WTC11 (cell line): ENCODE measurements around the gene MINDY4B. TPM values are rescaled to one million over a fixed set of nuclear protein-coding genes. Genes with fewer than 3 reads are reported as not detected.

Source experiments
- ATAC-seq: fragments of 200-7000 bp; cut with Tn5 transposase; 2 replicates; pipeline ENCODE4 v1.10.0; 2021; ENCODE audit warnings: mild to moderate bottlenecking, moderate library complexity
- CTCF ChIA-PET: fragments of 300-600 bp; sonication (Branson Sonifier 250); formaldehyde crosslinking; loops from one replicate; lab custom pipeline; 2021; ENCODE audit warnings: antibody characterized with exemption; lab: Charles Lee
- POLR2A ChIA-PET: fragments of 350-600 bp; sonication (Branson Sonifier 250); formaldehyde crosslinking; loops from one replicate; lab custom pipeline; 2021; ENCODE audit warnings: antibody characterized with exemption; lab: Charles Lee
- DNase-seq: peaks from one replicate; pipeline ENCODE4 v3.0.0; 2021; ENCODE audit warnings: low spot score
- H3K27ac Mint-ChIP-seq: 2 replicates; pipeline ENCODE4 v1.8.0; 2021; ENCODE audit warnings: mixed read lengths
- H3K27me3 Mint-ChIP-seq: 2 replicates; pipeline ENCODE4 v1.8.0; 2021; ENCODE audit warnings: low read depth, mild to moderate bottlenecking, moderate library complexity, mixed read lengths
- H3K36me3 Mint-ChIP-seq: 2 replicates; pipeline ENCODE4 v1.8.0; 2021; ENCODE audit warnings: mixed read lengths
- H3K4me1 Mint-ChIP-seq: 2 replicates; pipeline ENCODE4 v1.8.0; 2022; ENCODE audit warnings: mixed read lengths
- H3K4me3 Mint-ChIP-seq: 2 replicates; pipeline ENCODE4 v1.8.0; 2021; ENCODE audit warnings: mild to moderate bottlenecking, moderate library complexity, mixed read lengths
- H3K9me3 Mint-ChIP-seq: 2 replicates; pipeline ENCODE4 v1.8.0; 2021; ENCODE audit warnings: mixed read lengths
- ARID4B ChIP-seq: sonication (generic); formaldehyde crosslinking; IDR thresholded peaks from 2 replicates; pipeline ENCODE4 v1.8.0; 2023; ENCODE audit warnings: missing genetic modification reagents, mild to moderate bottlenecking, borderline replicate concordance
- ATF1 ChIP-seq: sonication (generic); formaldehyde crosslinking; IDR thresholded peaks from 2 replicates; pipeline ENCODE4 v1.8.1; 2023; ENCODE audit warnings: mild to moderate bottlenecking, moderate library complexity, missing genetic modification reagents
- CDX4 ChIP-seq: fragments of 250-450 bp; sonication (Bioruptor Pico); IDR thresholded peaks from 2 replicates; pipeline ENCODE4 v1.9.0; 2021; ENCODE audit warnings: moderate library complexity, mild to moderate bottlenecking, inconsistent platforms, borderline replicate concordance
- CREB1 ChIP-seq: sonication (generic); formaldehyde crosslinking; IDR thresholded peaks from 2 replicates; pipeline ENCODE4 v1.8.0; 2023; ENCODE audit warnings: mild to moderate bottlenecking, missing genetic modification reagents
- CTCF ChIP-seq: fragments of 200-600 bp; IDR thresholded peaks from 2 replicates; pipeline ENCODE4 v1.8.0; 2022; ENCODE audit warnings: antibody characterized with exemption
- ELF4 ChIP-seq: sonication (generic); formaldehyde crosslinking; IDR thresholded peaks from 2 replicates; pipeline ENCODE4 v1.8.1; 2022; ENCODE audit warnings: low read depth, mild to moderate bottlenecking, moderate library complexity, missing genetic modification reagents
- ESRRA ChIP-seq: sonication (generic); formaldehyde crosslinking; IDR thresholded peaks from 2 replicates; pipeline ENCODE4 v1.8.1; 2022; ENCODE audit warnings: mild to moderate bottlenecking, missing genetic modification reagents, borderline replicate concordance
- GRHL2 ChIP-seq: fragments of 250-450 bp; sonication (Bioruptor Pico); IDR thresholded peaks from 2 replicates; pipeline ENCODE4 v1.8.0; 2022; ENCODE audit warnings: mild to moderate bottlenecking, moderate library complexity; ENCODE audit not compliant: insufficient replicate concordance, severe bottlenecking
- HMGXB4 ChIP-seq: sonication (generic); formaldehyde crosslinking; IDR thresholded peaks from 2 replicates; pipeline ENCODE4 v1.8.1; 2023; ENCODE audit warnings: mild to moderate bottlenecking, moderate library complexity, missing genetic modification reagents
- NFATC4 ChIP-seq: fragments of 250-450 bp; sonication (Bioruptor Pico); IDR thresholded peaks from 2 replicates; pipeline ENCODE4 v1.9.0; 2021; ENCODE audit warnings: mild to moderate bottlenecking
- RELA ChIP-seq: sonication (generic); formaldehyde crosslinking; IDR thresholded peaks from 2 replicates; pipeline ENCODE4 v1.8.1; 2022; ENCODE audit warnings: missing genetic modification reagents, mild to moderate bottlenecking, borderline replicate concordance
- SMAD4 ChIP-seq: sonication (generic); formaldehyde crosslinking; IDR thresholded peaks from 2 replicates; pipeline ENCODE4 v1.8.0; 2022; ENCODE audit warnings: mild to moderate bottlenecking, missing genetic modification reagents
- TCF7 ChIP-seq: sonication (generic); formaldehyde crosslinking; IDR thresholded peaks from 2 replicates; pipeline ENCODE4 v1.8.0; 2022; ENCODE audit warnings: mild to moderate bottlenecking, low read depth, missing genetic modification reagents, moderate library complexity
- TEAD4 ChIP-seq: sonication (generic); formaldehyde crosslinking; IDR thresholded peaks from 2 replicates; pipeline ENCODE4 v1.8.0; 2022; ENCODE audit warnings: mild to moderate bottlenecking, missing genetic modification reagents
- USF2 ChIP-seq: sonication (generic); formaldehyde crosslinking; IDR thresholded peaks from 2 replicates; pipeline ENCODE4 v1.8.1; 2023; ENCODE audit warnings: mild to moderate bottlenecking, missing genetic modification reagents, moderate library complexity
- ZNF263 ChIP-seq: sonication (generic); formaldehyde crosslinking; IDR thresholded peaks from 2 replicates; pipeline ENCODE4 v1.8.1; 2022; ENCODE audit warnings: low read depth, mild to moderate bottlenecking, moderate library complexity, missing genetic modification reagents
- ZNF317 ChIP-seq: sonication (generic); formaldehyde crosslinking; IDR thresholded peaks from 2 replicates; pipeline ENCODE4 v1.8.1; 2023; ENCODE audit warnings: low read depth, mild to moderate bottlenecking, moderate library complexity, missing genetic modification reagents, borderline replicate concordance
- total RNA-seq: library from RNA; stranded (reverse); gene quantifications from 3 replicates; pipeline ENCODE4 v1.2.3, GENCODE V29; 2021
- TF ChIP-seq, protein P1 (sequence below): sonication (generic); formaldehyde crosslinking; IDR thresholded peaks from 2 replicates; pipeline ENCODE4 v1.8.1; 2023; ENCODE audit warnings: mild to moderate bottlenecking, missing genetic modification reagents
- TF ChIP-seq, protein P2 (sequence below): sonication (generic); formaldehyde crosslinking; IDR thresholded peaks from 2 replicates; pipeline ENCODE4 v1.8.0; 2022; ENCODE audit warnings: mild to moderate bottlenecking, missing genetic modification reagents
- TF ChIP-seq, protein P3 (sequence below): sonication (generic); formaldehyde crosslinking; IDR thresholded peaks from 2 replicates; pipeline ENCODE4 v1.8.1; 2022; ENCODE audit warnings: mild to moderate bottlenecking, missing genetic modification reagents, moderate library complexity, borderline replicate concordance
- TF ChIP-seq, protein P4 (sequence below): sonication (generic); formaldehyde crosslinking; IDR thresholded peaks from 2 replicates; pipeline ENCODE4 v1.8.1; 2022; ENCODE audit warnings: mild to moderate bottlenecking, moderate library complexity, missing genetic modification reagents

The MINDY4B gene
- total RNA-seq, 1 experiment from 2014 or later, result not detected

GRCh38 chr3:150928234-150928633 lies 23.0 kb upstream of the MINDY4B start (continued):
- no peak for TF ChIP-seq CDX4 (CRISPR knock-in tag)
- TF ChIP-seq ATF1 (CRISPR knock-in tag), result no peak
- no peak for TF ChIP-seq NFATC4 (CRISPR knock-in tag)
- TF ChIP-seq, protein P1, sequence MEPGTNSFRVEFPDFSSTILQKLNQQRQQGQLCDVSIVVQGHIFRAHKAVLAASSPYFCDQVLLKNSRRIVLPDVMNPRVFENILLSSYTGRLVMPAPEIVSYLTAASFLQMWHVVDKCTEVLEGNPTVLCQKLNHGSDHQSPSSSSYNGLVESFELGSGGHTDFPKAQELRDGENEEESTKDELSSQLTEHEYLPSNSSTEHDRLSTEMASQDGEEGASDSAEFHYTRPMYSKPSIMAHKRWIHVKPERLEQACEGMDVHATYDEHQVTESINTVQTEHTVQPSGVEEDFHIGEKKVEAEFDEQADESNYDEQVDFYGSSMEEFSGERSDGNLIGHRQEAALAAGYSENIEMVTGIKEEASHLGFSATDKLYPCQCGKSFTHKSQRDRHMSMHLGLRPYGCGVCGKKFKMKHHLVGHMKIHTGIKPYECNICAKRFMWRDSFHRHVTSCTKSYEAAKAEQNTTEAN (CRISPR knock-in tag), result no peak

- Mint-ChIP-seq H3K27ac (no peak overlapping the region), H3K9me3 (no peaks in the 10 kb centered on the region), H3K27me3 (no peaks in the 10 kb centered on the region), H3K4me1 (peaks cover 24% of the 10 kb centered on the region), H3K4me3 (no peak overlapping the region), H3K36me3 (no peaks in the 10 kb centered on the region)
- TF ChIP-seq HMGXB4 (CRISPR knock-in tag) (no peak), ZNF317 (CRISPR knock-in tag) (no peak), CREB1 (CRISPR knock-in tag) (no peak), SMAD4 (CRISPR knock-in tag) (no peak), ESRRA (CRISPR knock-in tag) (no peak), ELF4 (no peak), RELA (CRISPR knock-in tag) (no peak), ATF1 (CRISPR knock-in tag) (no peak), GRHL2 (no peak), TCF7 (CRISPR knock-in tag) (no peak), CTCF (no peak), TEAD4 (CRISPR knock-in tag) (no peak), ARID4B (CRISPR knock-in tag) (no peak), ZNF263 (CRISPR knock-in tag) (no peak), USF2 (no peak)
- TF ChIP-seq, protein P2, sequence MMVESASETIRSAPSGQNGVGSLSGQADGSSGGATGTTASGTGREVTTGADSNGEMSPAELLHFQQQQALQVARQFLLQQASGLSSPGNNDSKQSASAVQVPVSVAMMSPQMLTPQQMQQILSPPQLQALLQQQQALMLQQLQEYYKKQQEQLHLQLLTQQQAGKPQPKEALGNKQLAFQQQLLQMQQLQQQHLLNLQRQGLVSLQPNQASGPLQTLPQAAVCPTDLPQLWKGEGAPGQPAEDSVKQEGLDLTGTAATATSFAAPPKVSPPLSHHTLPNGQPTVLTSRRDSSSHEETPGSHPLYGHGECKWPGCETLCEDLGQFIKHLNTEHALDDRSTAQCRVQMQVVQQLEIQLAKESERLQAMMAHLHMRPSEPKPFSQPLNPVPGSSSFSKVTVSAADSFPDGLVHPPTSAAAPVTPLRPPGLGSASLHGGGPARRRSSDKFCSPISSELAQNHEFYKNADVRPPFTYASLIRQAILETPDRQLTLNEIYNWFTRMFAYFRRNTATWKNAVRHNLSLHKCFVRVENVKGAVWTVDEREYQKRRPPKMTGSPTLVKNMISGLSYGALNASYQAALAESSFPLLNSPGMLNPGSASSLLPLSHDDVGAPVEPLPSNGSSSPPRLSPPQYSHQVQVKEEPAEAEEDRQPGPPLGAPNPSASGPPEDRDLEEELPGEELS (CRISPR knock-in tag), result no peak
- TF ChIP-seq, protein P3, sequence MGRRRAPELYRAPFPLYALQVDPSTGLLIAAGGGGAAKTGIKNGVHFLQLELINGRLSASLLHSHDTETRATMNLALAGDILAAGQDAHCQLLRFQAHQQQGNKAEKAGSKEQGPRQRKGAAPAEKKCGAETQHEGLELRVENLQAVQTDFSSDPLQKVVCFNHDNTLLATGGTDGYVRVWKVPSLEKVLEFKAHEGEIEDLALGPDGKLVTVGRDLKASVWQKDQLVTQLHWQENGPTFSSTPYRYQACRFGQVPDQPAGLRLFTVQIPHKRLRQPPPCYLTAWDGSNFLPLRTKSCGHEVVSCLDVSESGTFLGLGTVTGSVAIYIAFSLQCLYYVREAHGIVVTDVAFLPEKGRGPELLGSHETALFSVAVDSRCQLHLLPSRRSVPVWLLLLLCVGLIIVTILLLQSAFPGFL (CRISPR knock-in tag), result no peak
- TF ChIP-seq, protein P4, sequence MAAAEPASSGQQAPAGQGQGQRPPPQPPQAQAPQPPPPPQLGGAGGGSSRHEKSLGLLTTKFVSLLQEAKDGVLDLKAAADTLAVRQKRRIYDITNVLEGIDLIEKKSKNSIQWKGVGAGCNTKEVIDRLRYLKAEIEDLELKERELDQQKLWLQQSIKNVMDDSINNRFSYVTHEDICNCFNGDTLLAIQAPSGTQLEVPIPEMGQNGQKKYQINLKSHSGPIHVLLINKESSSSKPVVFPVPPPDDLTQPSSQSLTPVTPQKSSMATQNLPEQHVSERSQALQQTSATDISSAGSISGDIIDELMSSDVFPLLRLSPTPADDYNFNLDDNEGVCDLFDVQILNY (CRISPR knock-in tag), result no peak
- no peak for ATAC-seq
- ChIA-PET POLR2A (no interaction called here), CTCF (interaction anchor here (1.0 to 1.7 kb wide), 2 partner anchors 12 to 219 kb away, joined by 5 to 6 read pairs; no protein-coding TSS in a partner anchor)
- no peak for DNase-seq
Observed at GRCh38 chr3:150926328-150926727, 21.1 kb upstream of the MINDY4B start.
